A549 (cell line): ENCODE results near the gene RPS27A.
"Not testable (repeated sequence)": the region's sequence is repeated elsewhere in the genome, so short reads cannot be mapped to it uniquely, and the experiment has no call there.

Experiments
- CEBPB ChIP-seq, 2 experiments: fragments of >200 bp in 1 of 2; sonication (Bioruptor Twin) in 1 of 2; formaldehyde crosslinking in 1 of 2; IDR thresholded peaks; 2 replicates each; pipeline ENCODE4 v1.6.1; 2012 to 2016
- CHD4 ChIP-seq: fragments of 200-600 bp; sonication (generic); IDR thresholded peaks from 2 replicates; pipeline ENCODE4 v1.6.1; 2016; ENCODE audit warnings: antibody characterized with exemption, mild to moderate bottlenecking, borderline replicate concordance
- EHMT2 ChIP-seq: fragments of 200-600 bp; sonication (generic); IDR thresholded peaks from 2 replicates; pipeline ENCODE4 v1.6.1; 2016; ENCODE audit warnings: antibody characterized with exemption, low read depth, mild to moderate bottlenecking, moderate library complexity
- EP300 ChIP-seq, 2 experiments: fragments of >200 bp; sonication (Bioruptor Twin); formaldehyde crosslinking; IDR thresholded peaks; 2 replicates in 1 of 2; 3 replicates in 1 of 2; pipeline ENCODE4 v1.6.1; 2016 to 2017
- MAZ ChIP-seq: fragments of 150-350 bp; IDR thresholded peaks from 2 replicates; pipeline ENCODE4 v1.6.1; 2014; ENCODE audit warnings: antibody characterized with exemption, low read depth, low read length, borderline replicate concordance
- POLR2A ChIP-seq: IDR thresholded peaks from 2 replicates; pipeline ENCODE4 v1.6.1; 2012; ENCODE audit warnings: mild to moderate bottlenecking, low read length
- RAD21 ChIP-seq, 2 experiments: fragments of >200 bp in 1 of 2; sonication (Bioruptor Twin) in 1 of 2; formaldehyde crosslinking in 1 of 2; IDR thresholded peaks in 1 of 2; conservative IDR thresholded peaks in 1 of 2; 2 replicates in 1 of 2; 3 replicates in 1 of 2; pipeline ENCODE4 v1.6.1; 2012 to 2018; ENCODE audit warnings: inconsistent platforms in 1 of 2
- RFX5 ChIP-seq: fragments of 450-650 bp; IDR thresholded peaks from 2 replicates; pipeline ENCODE4 v1.7.1; 2014; ENCODE audit warnings: antibody characterized with exemption, mild to moderate bottlenecking, moderate library complexity
- USF2 ChIP-seq: fragments of 450-650 bp; IDR thresholded peaks from 2 replicates; pipeline ENCODE4 v1.6.1; 2014; ENCODE audit warnings: antibody characterized with exemption
- ZFP36 ChIP-seq: fragments of 450-650 bp; IDR thresholded peaks from 2 replicates; pipeline ENCODE4 v1.6.1; 2014; ENCODE audit warnings: borderline replicate concordance; ENCODE audit not compliant: partially characterized antibody
- TF ChIP-seq, protein P1 (sequence below): fragments of >200 bp; sonication (Bioruptor Twin); formaldehyde crosslinking; IDR thresholded peaks from 3 replicates; pipeline ENCODE4 v1.5.1; 2016

GRCh38 chr2:55259586-55259985 is 27.1 kb downstream of the RPS27A start:
- TF ChIP-seq POLR2A; CEBPB (IDR thresholded peaks at IDR 0.05); USF2; RAD21 (conservative IDR thresholded peaks at IDR 0.05 in 1 of 2, IDR thresholded peaks at IDR 0.05 in 1 of 2); EP300 (IDR thresholded peaks at IDR 0.05); EHMT2; CHD4; RFX5; ZFP36; MAZ: not testable (repeated sequence)
- TF ChIP-seq, protein P1, sequence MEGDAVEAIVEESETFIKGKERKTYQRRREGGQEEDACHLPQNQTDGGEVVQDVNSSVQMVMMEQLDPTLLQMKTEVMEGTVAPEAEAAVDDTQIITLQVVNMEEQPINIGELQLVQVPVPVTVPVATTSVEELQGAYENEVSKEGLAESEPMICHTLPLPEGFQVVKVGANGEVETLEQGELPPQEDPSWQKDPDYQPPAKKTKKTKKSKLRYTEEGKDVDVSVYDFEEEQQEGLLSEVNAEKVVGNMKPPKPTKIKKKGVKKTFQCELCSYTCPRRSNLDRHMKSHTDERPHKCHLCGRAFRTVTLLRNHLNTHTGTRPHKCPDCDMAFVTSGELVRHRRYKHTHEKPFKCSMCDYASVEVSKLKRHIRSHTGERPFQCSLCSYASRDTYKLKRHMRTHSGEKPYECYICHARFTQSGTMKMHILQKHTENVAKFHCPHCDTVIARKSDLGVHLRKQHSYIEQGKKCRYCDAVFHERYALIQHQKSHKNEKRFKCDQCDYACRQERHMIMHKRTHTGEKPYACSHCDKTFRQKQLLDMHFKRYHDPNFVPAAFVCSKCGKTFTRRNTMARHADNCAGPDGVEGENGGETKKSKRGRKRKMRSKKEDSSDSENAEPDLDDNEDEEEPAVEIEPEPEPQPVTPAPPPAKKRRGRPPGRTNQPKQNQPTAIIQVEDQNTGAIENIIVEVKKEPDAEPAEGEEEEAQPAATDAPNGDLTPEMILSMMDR = not testable (repeated sequence)
